Measurements from ENCODE around the gene KCNG2. TPM values are rescaled to one million over a fixed set of nuclear protein-coding genes. Genes with fewer than 3 reads are reported as not detected.

The KCNG2 gene
- total and polyA plus RNA-seq, 9 of the 15 experiments (the other 6 are each of a cell fraction or from before 2014, with no cell fraction given), result not detected

- Histone ChIP-seq H3K27ac (ENCODE audit: extremely low read depth, low read depth, low read length) (no peak overlapping the region), H2AFZ (ENCODE audit: low read depth, low read length) (no peak overlapping the region), H3K9me3 (replicated peaks; ENCODE audit: control insufficient read depth, insufficient read depth, low read depth, low read length) (no peaks in the 10 kb centered on the region; the same call in 1 of the 2 replicates), H3K4me1 (replicated peaks in 1 of 2; ENCODE audit: control insufficient read depth in 2 of 2, insufficient read depth in 2 of 2, low read length in 2 of 2) (no peaks in the 10 kb centered on the region; a peak in 1 of 5 replicates), H3K79me2 (ENCODE audit: control insufficient read depth, insufficient read depth, low read length) (no peaks in the 10 kb centered on the region), H3K36me3 (ENCODE audit: control insufficient read depth, insufficient read depth, low read length) (no peaks in the 10 kb centered on the region), H3K4me3 (no peak overlapping the region), H3K4me2 (ENCODE audit: insufficient read depth, low read length) (no peak overlapping the region), H3K9me1 (ENCODE audit: control insufficient read depth, insufficient read depth, low read length) (no peaks in the 10 kb centered on the region), H4K20me1 (replicated peaks; ENCODE audit: control insufficient read depth, insufficient read depth, low read length) (no peaks in the 10 kb centered on the region), H3K9ac (ENCODE audit: insufficient read depth in 1 of 2, low read depth in 2 of 2, low read length in 2 of 2) (no peak overlapping the region), H3K27me3 (ENCODE audit: control insufficient read depth in 2 of 2, insufficient read depth in 2 of 2, low read length in 2 of 2) (peaks cover 8 to 53% of the 10 kb centered on the region in 2 experiments; a peak in 3 of 5 replicates)
- ATAC-seq, result no peak
- ChIA-PET POLR2A (no interaction called here), CTCF (ENCODE audit: low intra/inter-chr PET ratio) (no interaction called here)
- DNase-seq (ENCODE audit: extremely low read depth in 1 of 4, low spot score in 3 of 4), result no peak
- intact Hi-C loops (cut with micrococcal nuclease) (no loop called here), in situ Hi-C loops (cut with MboI) (no loop called here)
- 0% methylated on average over 5 of the region's 8 CpGs for WGBS (ENCODE audit: insufficient coverage, low coverage, missing lambda C conversion rate)
- TF ChIP-seq PPARD (CRISPR knock-in tag; IDR thresholded peaks at IDR 0.05) (no peak), U2AF1 (optimal IDR thresholded peaks at IDR 0.05; ENCODE audit: low read depth, low read length) (no peak), PTTG1 (tag; IDR thresholded peaks at IDR 0.05; ENCODE audit: low read depth) (no peak), ZFP1 (CRISPR knock-in tag; IDR thresholded peaks at IDR 0.05) (no peak), MEF2D (tag; conservative IDR thresholded peaks at IDR 0.05; ENCODE audit: low read depth) (no peak), CEBPZ (IDR thresholded peaks at IDR 0.05; ENCODE audit: borderline replicate concordance, low read depth, low read length) (no peak), HDAC2 (IDR thresholded peaks at IDR 0.05) (no peak), ZNF41 (CRISPR knock-in tag; conservative IDR thresholded peaks at IDR 0.05) (no peak), ZNF436 (CRISPR knock-in tag; IDR thresholded peaks at IDR 0.05) (no peak), ZNF324 (CRISPR knock-in tag; IDR thresholded peaks at IDR 0.05) (no peak), HMG20B (CRISPR knock-in tag; IDR thresholded peaks at IDR 0.05) (no peak), RBBP5 (IDR thresholded peaks at IDR 0.05; ENCODE audit: borderline replicate concordance, insufficient read depth, low read length, poor library complexity, severe bottlenecking) (no peak), CHCHD3 (CRISPR knock-in tag; IDR thresholded peaks at IDR 0.05) (no peak), CHD2 (IDR thresholded peaks at IDR 0.05; ENCODE audit: low read depth, low read length) (no peak)
- FAIRE-seq, result no peak
- no TSS peak for BruUV-seq (replicated peaks)
Observed at GRCh38 chr18:79817607-79817998, 19.9 kb downstream of the KCNG2 start.

Data from K562 (cell line).